ENCODE results near the gene EGR4.
A peak's percentile ranks its signal among the peaks of the same experiment; 100 is the strongest.

EGR4 gene

DNA sequence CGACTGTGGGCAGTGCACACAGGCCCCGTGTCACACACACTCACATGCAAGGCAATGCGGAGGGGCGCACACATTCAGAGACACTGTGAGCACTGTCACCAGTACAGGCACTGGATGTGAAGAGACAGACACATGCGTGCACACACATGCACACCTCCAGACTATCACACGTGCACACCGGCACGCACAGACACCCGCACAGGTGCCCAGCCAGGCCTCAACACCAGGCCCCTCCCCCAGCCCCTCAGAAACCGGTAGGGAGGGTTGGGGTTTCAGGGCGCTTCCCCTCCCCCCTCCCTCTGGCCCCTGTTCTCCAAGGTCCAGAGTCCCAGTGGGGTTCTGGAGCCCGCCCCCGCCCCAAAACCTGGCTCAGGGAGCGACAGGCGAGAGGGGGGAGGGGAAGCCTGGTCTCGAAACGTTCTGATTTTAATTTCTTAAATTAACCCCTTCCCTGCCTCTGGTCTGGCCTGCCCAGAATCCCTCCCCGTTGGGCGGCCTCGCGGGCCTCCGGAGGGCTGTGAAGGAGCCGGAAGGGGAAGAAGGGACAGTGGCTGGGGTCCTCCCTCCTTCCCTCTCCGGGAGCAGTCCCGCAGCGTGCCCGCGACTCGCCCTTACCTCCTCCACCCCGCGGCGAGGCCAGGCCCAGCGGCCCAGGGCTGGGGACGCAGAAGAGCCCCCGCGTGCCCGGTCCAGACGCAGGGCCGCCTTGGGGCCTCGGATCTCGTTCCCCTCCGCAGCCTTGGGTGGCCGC is 9.6 kb downstream of the EGR4 start:
- peak overlapping the region; percentile 65 for H3K4me3 ChIP-seq (ENCODE audit: low read depth, low read length)
- no peak for DNase-seq (ENCODE audit: low read depth)
- TF ChIP-seq, protein P1, sequence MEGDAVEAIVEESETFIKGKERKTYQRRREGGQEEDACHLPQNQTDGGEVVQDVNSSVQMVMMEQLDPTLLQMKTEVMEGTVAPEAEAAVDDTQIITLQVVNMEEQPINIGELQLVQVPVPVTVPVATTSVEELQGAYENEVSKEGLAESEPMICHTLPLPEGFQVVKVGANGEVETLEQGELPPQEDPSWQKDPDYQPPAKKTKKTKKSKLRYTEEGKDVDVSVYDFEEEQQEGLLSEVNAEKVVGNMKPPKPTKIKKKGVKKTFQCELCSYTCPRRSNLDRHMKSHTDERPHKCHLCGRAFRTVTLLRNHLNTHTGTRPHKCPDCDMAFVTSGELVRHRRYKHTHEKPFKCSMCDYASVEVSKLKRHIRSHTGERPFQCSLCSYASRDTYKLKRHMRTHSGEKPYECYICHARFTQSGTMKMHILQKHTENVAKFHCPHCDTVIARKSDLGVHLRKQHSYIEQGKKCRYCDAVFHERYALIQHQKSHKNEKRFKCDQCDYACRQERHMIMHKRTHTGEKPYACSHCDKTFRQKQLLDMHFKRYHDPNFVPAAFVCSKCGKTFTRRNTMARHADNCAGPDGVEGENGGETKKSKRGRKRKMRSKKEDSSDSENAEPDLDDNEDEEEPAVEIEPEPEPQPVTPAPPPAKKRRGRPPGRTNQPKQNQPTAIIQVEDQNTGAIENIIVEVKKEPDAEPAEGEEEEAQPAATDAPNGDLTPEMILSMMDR (IDR thresholded peaks at IDR 0.05; ENCODE audit: control insufficient read depth, extremely low read depth, insufficient read depth): no peak

DNA sequence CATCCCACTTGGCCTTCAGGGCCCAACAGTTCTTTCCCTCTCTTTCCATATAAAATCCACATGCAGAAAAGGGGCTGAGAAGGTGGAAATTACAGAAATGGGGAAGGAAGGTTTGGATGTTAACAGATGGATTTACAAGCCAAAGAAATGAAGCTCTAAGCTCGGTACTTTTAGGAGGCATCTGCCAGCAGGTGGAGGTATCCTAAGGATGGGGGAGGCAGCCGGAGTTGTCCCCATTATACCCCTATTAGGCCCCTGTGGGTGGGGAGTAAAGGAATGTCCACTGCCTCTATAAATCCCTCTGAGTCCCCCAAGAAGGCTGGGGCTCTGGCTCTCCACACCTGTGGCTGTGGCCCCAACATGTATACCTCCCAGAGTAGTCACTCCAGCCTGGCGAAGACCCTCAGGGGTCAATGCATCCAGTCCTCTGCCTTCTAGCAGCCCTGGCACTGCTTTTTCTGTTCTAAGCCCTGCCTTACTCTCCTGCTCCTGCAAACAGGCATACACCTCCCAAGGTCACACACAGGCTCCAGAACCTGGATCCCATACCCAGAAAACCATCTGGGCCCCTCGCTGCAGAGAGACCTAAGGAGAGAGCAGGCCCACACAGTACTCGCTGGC is 10.3 kb downstream of the EGR4 start:
- TF ChIP-seq, protein P1 (IDR thresholded peaks at IDR 0.05; ENCODE audit: control insufficient read depth, extremely low read depth, insufficient read depth): no peak
- DNase-seq (ENCODE audit: low read depth): no peak

DNA sequence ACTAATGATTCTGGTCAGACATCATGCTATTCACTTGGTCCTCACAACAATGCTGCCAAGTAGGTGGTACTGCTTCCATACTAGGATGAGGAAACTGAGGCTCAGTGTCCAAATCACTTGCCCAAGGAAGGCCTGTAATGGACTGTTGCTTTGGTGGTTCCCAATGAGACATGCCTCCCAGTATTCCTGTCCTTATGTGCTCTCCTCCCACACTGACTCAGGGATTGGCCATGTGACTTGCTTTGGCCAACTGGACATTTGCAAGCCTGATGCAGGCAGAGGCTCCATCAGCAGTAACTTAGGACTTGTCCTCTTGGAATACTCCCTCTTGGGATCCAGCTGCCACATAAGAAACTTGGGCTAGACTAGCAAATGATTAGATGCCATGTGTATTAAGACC is 12.1 kb downstream of the EGR4 start:
- TF ChIP-seq, protein P1 (IDR thresholded peaks at IDR 0.05; ENCODE audit: control insufficient read depth, extremely low read depth, insufficient read depth): no peak
- no peak for DNase-seq (ENCODE audit: low read depth)
- no peak overlapping the region for H3K4me3 ChIP-seq (ENCODE audit: low read depth, low read length)

More for the DNA sequence above, 10.3 kb downstream of the EGR4 start:
- peak overlapping the region; percentile 65 for H3K4me3 ChIP-seq (ENCODE audit: low read depth, low read length)

DNA sequence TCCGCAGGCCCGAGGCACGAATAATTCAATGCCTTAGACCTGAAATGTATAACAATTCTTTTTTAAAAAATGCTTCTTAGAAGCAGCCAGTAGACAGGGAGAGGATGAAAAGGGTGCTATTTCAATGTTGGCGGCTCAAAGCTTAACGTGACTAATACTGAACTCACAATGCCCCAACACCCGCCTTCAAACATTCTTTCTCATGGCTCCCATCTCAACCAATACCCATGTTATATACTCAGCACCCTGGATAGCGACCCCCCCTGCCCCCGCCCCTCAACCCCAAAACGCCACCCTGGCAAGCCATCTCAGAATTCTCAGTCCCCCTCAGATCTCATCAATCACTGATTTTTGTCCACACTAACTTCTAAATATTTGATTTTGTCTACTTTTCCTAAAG is 13.5 kb downstream of the EGR4 start:
- TF ChIP-seq, protein P1 (IDR thresholded peaks at IDR 0.05; ENCODE audit: control insufficient read depth, extremely low read depth, insufficient read depth): no peak
- DNase-seq (ENCODE audit: low read depth): no peak
- H3K4me3 ChIP-seq (ENCODE audit: low read depth, low read length): no peak overlapping the region

DNA sequence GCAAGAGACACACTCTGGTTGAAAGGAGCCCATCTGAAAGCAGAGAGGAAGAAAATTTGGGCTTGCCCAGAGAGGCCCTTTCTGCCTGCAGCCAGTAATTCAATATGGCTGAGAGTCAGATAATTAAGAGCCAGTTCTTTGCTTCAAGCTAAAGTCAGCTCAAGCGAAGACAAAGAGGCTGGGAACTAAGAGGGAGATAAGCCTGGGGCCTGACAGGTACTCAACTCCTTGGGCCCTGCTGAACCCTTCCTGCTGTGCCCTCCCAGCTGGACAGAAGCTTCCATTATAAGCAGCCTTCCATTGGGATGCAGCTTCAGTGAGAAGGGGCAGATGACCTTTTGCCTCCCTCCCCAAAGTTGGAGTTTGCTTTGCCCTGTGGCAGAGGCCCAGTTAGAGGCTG is 21.1 kb downstream of the EGR4 start:
- TF ChIP-seq, protein P1 (IDR thresholded peaks at IDR 0.05; ENCODE audit: control insufficient read depth, extremely low read depth, insufficient read depth): no peak
- H3K4me3 ChIP-seq (ENCODE audit: low read depth, low read length): no peak overlapping the region
- no peak for DNase-seq (ENCODE audit: low read depth)

DNA sequence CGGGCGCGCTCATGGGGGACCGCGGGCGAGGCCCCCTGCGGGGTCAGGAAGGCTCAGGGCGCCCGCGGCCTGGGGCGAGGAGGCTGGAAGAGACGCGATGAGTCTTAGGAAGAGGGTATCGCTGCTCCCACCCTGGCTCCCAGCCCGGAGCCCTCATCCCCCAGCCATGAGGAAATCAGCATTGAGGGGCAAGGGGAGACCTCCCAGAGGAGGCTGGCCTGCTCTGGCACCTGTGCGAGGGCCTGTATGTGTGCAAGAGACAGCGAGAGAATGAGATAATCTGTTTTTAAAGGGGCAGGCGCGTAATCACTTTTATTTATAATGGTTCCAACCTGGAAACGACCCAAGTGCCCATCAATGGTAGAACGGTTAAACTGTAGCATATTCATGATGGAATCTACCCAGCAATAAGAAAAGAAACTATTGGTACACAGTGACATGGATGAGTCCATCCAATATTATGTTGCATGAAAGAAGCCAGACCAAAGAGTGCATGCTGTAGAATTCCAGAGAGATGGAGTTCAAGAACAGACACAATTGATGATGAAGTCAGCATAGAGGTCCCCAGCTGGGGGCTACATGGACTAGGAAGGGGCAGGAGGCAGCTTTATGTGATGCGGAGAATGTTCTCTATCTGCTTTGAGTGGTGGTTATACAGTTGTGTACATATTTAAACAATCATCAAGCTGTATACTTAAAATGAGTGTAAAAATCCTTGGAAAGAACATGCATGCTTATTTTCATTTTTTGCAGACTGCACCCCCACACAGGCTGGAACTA is 23.5 kb downstream of the EGR4 start:
- peak overlapping the region; percentile 50 for H3K4me3 ChIP-seq (ENCODE audit: low read depth, low read length)
- no peak for DNase-seq (ENCODE audit: low read depth)

More for the DNA sequence above, 23.5 kb downstream of the EGR4 start:
- TF ChIP-seq, protein P1 (IDR thresholded peaks at IDR 0.05; ENCODE audit: control insufficient read depth, extremely low read depth, insufficient read depth): no peak

Data from LNCaP clone FGC (cell line).